ENCODE measurements around the gene PACRG.

Gene PACRG

GRCh38 chr6:163026893-163027292 is 299.1 kb downstream of the PACRG start:
- DNase-seq (ENCODE audit: low spot score) = no peak
- TF ChIP-seq CTCF (IDR thresholded peaks at IDR 0.05; ENCODE audit: extremely low read depth, insufficient read depth, missing control alignments) = no peak
- in situ Hi-C loops (cut with MboI; ENCODE audit: low pct_unique_long_range_greater_than_20kb, low sequenced_read_pairs, unreplicated experiment) = no loop called here

DNA sequence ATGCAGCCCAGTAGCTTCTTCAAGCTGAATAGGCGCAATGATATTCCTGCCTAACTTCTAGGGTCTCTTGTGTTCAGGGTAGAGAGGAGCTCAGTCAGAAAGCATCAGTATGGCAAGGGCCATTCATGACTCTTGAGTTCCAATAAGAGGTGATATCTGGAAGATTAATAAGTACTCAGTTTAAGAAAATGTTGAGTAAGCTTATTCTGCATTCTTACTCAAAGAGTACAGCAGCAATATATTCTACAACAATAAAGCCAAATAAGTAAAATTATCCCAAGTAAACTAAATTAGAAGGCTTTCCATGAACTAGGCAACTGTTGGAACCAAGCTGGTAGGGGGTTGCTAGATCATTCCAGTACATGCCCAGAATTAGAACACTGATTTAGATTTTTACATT is 303.2 kb downstream of the PACRG start:
- in situ Hi-C loops (cut with MboI; ENCODE audit: low pct_unique_long_range_greater_than_20kb, low sequenced_read_pairs, unreplicated experiment) = no loop called here
- TF ChIP-seq CTCF (IDR thresholded peaks at IDR 0.05; ENCODE audit: extremely low read depth, insufficient read depth, missing control alignments) = no peak
- no peak for DNase-seq (ENCODE audit: low spot score)

DNA sequence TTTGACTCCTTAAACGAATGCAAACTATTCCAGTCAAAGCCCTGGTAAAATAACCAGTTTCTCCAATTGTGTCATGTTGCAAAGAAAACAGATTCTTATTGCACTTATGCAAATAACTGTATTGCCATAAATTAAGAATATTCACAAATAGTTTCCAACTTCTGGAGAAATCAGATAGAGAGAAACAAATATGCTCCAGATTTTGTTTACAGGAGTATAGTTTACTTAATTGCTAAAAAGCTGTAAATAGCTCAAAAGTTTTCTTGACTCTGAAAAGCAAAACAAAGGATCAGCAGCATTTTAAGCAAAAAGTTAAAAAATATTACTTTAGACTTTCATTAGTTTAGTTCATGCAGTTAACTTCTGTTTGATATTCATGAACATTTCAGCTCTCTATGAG is 304.2 kb downstream of the PACRG start:
- in situ Hi-C loops (cut with MboI; ENCODE audit: low pct_unique_long_range_greater_than_20kb, low sequenced_read_pairs, unreplicated experiment) = no loop called here

DNA sequence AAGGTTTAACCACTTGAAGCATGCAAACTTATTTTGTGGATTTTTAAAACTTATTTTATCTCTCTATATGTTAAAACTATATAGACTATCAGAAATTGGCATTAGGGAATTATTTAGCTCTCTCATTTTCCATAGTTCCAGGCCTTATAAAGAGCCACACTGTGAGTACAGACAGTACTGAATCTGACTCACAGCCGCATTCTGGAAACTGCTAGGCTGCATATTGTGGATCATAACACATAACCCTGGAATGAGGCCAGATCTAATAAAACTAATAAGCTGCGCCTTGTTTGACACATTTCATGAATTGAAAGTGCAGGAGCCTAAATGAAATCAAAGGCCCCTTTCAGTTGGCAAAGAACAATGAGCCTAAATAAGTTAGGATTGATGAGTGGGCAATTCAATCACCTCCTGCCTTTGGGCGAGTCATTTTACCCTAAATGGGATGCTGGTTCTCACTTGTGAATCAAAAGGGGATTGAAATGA is 308.4 kb downstream of the PACRG start:
- DNase-seq (ENCODE audit: low spot score) = no peak
- TF ChIP-seq CTCF (IDR thresholded peaks at IDR 0.05; ENCODE audit: extremely low read depth, insufficient read depth, missing control alignments) = no peak
- in situ Hi-C loops (cut with MboI; ENCODE audit: low pct_unique_long_range_greater_than_20kb, low sequenced_read_pairs, unreplicated experiment) = no loop called here

More for the DNA sequence above, 304.2 kb downstream of the PACRG start:
- DNase-seq (ENCODE audit: low spot score) = no peak
- no peak for TF ChIP-seq CTCF (IDR thresholded peaks at IDR 0.05; ENCODE audit: extremely low read depth, insufficient read depth, missing control alignments)

DNA sequence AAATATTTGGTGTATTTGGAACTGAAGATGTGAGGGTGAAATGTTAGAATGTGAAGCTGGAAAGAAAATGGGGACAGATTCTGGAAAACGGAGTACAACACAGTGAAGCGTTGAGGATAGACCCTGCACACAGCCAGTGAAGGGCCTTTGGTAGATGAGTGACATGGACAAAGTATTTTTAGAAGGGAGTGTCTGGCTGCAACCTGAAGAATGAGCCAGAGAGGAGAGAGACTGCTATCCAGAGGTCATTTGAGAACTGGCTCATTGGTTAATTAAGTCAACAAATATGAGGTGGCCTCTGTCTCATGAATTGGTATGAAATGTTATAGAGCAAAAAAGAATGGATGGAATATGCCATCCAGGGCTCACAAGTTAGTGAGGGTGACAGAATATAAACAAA is 310.5 kb downstream of the PACRG start:
- no peak for TF ChIP-seq CTCF (IDR thresholded peaks at IDR 0.05; ENCODE audit: extremely low read depth, insufficient read depth, missing control alignments)
- in situ Hi-C loops (cut with MboI; ENCODE audit: low pct_unique_long_range_greater_than_20kb, low sequenced_read_pairs, unreplicated experiment) = no loop called here
- no peak for DNase-seq (ENCODE audit: low spot score)

GRCh38 chr6:163048345-163048744 is 320.6 kb downstream of the PACRG start:
- in situ Hi-C loops (cut with MboI; ENCODE audit: low pct_unique_long_range_greater_than_20kb, low sequenced_read_pairs, unreplicated experiment) = no loop called here
- no peak for TF ChIP-seq CTCF (IDR thresholded peaks at IDR 0.05; ENCODE audit: extremely low read depth, insufficient read depth, missing control alignments)
- no peak for DNase-seq (ENCODE audit: low spot score)

Measured in GM13977 (cell line).